IMR-90 (cell line): ENCODE results near the gene GSS. TPM values are rescaled to one million over a fixed set of nuclear protein-coding genes. Genes with fewer than 3 reads are reported as not detected.

ENCODE experiments used
- ATAC-seq: fragments of 200-7000 bp; cut with Tn5 transposase; 2 replicates; pipeline ENCODE4 v1.9.1; 2020; ENCODE audit warnings: low read depth, mild to moderate bottlenecking, moderate library complexity
- BruUV-seq: library from RNA; stranded (reverse); fragments of 400-500 nt; replicated peaks from 2 replicates; lab custom pipeline; 2021; lab: Mats Ljungman, UMichigan
- CTCF ChIA-PET: fragments of 300-600 bp; formaldehyde crosslinking; extraction: SDS; loops from one replicate; lab custom pipeline; 2021; ENCODE audit warnings: antibody characterized with exemption; lab: Yijun Ruan, JAX
- POLR2A ChIA-PET: fragments of 300-600 bp; sonication (Branson Sonifier 250); formaldehyde crosslinking; loops from one replicate; lab custom pipeline; 2022; ENCODE audit warnings: antibody characterized with exemption; ENCODE audit not compliant: unreplicated experiment; lab: Charles Lee
- DNase-seq: peaks from one replicate; pipeline ENCODE4 v3.0.0; 2013
- H2AFZ ChIP-seq: replicated peaks from 2 replicates; pipeline ENCODE3; 2013; ENCODE audit warnings: low read length, mild to moderate bottlenecking; ENCODE audit not compliant: poor library complexity
- H2AK5ac ChIP-seq: 2 replicates; pipeline ENCODE4 v1.6.1; 2013; ENCODE audit warnings: low read depth, low read length, inconsistent platforms
- H2AK9ac ChIP-seq: replicated peaks from 2 replicates; pipeline ENCODE3; 2013; ENCODE audit warnings: mild to moderate bottlenecking, low read depth, low read length, moderate library complexity; ENCODE audit not compliant: poor library complexity
- H2BK120ac ChIP-seq: 2 replicates; pipeline ENCODE4 v1.6.1; 2013; ENCODE audit warnings: low read depth, low read length, inconsistent platforms
- H2BK15ac ChIP-seq: 3 replicates; pipeline ENCODE4 v1.6.1; 2013; ENCODE audit warnings: low read depth, low read length, inconsistent platforms
- H2BK20ac ChIP-seq: 2 replicates; pipeline ENCODE4 v1.6.1; 2013; ENCODE audit warnings: low read depth, mild to moderate bottlenecking, inconsistent platforms, low read length, moderate library complexity
- H2BK5ac ChIP-seq: 2 replicates; pipeline ENCODE4 v1.6.1; 2013; ENCODE audit warnings: mild to moderate bottlenecking, low read depth, low read length, inconsistent platforms; ENCODE audit not compliant: poor library complexity, severe bottlenecking
- H3K14ac ChIP-seq: replicated peaks from 2 replicates; pipeline ENCODE4 v1.6.1; 2013; ENCODE audit warnings: low read depth, low read length, inconsistent platforms
- H3K18ac ChIP-seq: 2 replicates; pipeline ENCODE4 v1.6.1; 2013; ENCODE audit warnings: low read depth, low read length, control low read depth
- H3K23ac ChIP-seq: 2 replicates; pipeline ENCODE4 v1.6.1; 2013; ENCODE audit warnings: low read depth, low read length, inconsistent platforms
- H3K27ac ChIP-seq: 2 replicates; pipeline ENCODE4 v1.5.1; 2013; ENCODE audit warnings: mild to moderate bottlenecking, control low read depth, low read length; ENCODE audit not compliant: insufficient read depth
- H3K27me3 ChIP-seq: 2 replicates; pipeline ENCODE4 v1.6.1; 2013; ENCODE audit warnings: low read length; ENCODE audit not compliant: control insufficient read depth, insufficient read depth
- H3K36me3 ChIP-seq: 2 replicates; pipeline ENCODE4 v1.6.1; 2013; ENCODE audit warnings: low read length, mixed read lengths; ENCODE audit not compliant: control insufficient read depth, insufficient read depth
- H3K4ac ChIP-seq: 2 replicates; pipeline ENCODE4 v1.6.1; 2013; ENCODE audit warnings: low read depth, low read length, inconsistent platforms
- H3K4me1 ChIP-seq: 2 replicates; pipeline ENCODE4 v1.6.1; 2013; ENCODE audit warnings: low read length, mixed read lengths; ENCODE audit not compliant: control insufficient read depth, insufficient read depth
- H3K4me2 ChIP-seq: 2 replicates; pipeline ENCODE4 v1.6.1; 2013; ENCODE audit warnings: low read depth, mild to moderate bottlenecking, control low read depth, low read length, moderate library complexity
- H3K4me3 ChIP-seq: 2 replicates; pipeline ENCODE4 v1.5.1; 2013; ENCODE audit warnings: low read depth, mild to moderate bottlenecking, control low read depth, low read length, moderate library complexity; ENCODE audit not compliant: insufficient read depth
- H3K56ac ChIP-seq: 2 replicates; pipeline ENCODE4 v1.6.1; 2013; ENCODE audit warnings: low read length, inconsistent platforms; ENCODE audit not compliant: insufficient read depth; ENCODE audit errors: extremely low read depth
- H3K79me1 ChIP-seq, 2 experiments: 2 replicates each; pipeline ENCODE4 v1.6.1; 2013; ENCODE audit warnings: low read length in 2 of 2, inconsistent platforms in 1 of 2, low read depth in 1 of 2
- H3K9ac ChIP-seq: 2 replicates; pipeline ENCODE4 v1.6.1; 2013; ENCODE audit warnings: low read depth, low read length, control low read depth
- H3K9me1 ChIP-seq: 2 replicates; pipeline ENCODE4 v1.6.1; 2013; ENCODE audit warnings: low read length, inconsistent platforms; ENCODE audit not compliant: insufficient read depth
- H3K9me3 ChIP-seq: 2 replicates; pipeline ENCODE4 v1.6.1; 2013; ENCODE audit warnings: low read length; ENCODE audit not compliant: control insufficient read depth, insufficient read depth
- H4K20me1 ChIP-seq: 2 replicates; pipeline ENCODE4 v1.6.1; 2013; ENCODE audit warnings: low read length, inconsistent platforms; ENCODE audit not compliant: insufficient read depth
- H4K5ac ChIP-seq: 2 replicates; pipeline ENCODE4 v1.6.1; 2013; ENCODE audit warnings: mild to moderate bottlenecking, low read depth, low read length, control low read depth
- H4K8ac ChIP-seq, 2 experiments: 2 replicates each; pipeline ENCODE4 v1.6.1; 2013; ENCODE audit warnings: low read depth in 2 of 2, low read length in 2 of 2, control low read depth in 1 of 2, inconsistent platforms in 1 of 2
- H4K91ac ChIP-seq: 2 replicates; pipeline ENCODE4 v1.6.1; 2013; ENCODE audit warnings: low read depth, low read length, inconsistent platforms; ENCODE audit not compliant: insufficient read depth
- MAZ ChIP-seq: IDR thresholded peaks from 2 replicates; pipeline ENCODE4 v1.6.1; 2012; ENCODE audit warnings: low read depth, mild to moderate bottlenecking, low read length, improper control_type of control experiment, moderate library complexity, borderline replicate concordance
- RAD21 ChIP-seq: IDR thresholded peaks from 2 replicates; pipeline ENCODE4 v1.6.1; 2012; ENCODE audit warnings: low read length, improper control_type of control experiment
- SMC3 ChIP-seq: fragments of 150-350 bp; IDR thresholded peaks from 2 replicates; pipeline ENCODE4 v1.6.1; 2016; ENCODE audit warnings: low read depth, mild to moderate bottlenecking, antibody characterized with exemption, low read length, moderate library complexity
- WGBS, 2 experiments: methylation state at CpG; one replicate each; pipeline versions ENCODE4 v1.1.5 to v1.1.7; 2013; ENCODE audit warnings: missing lambda C conversion rate in 2 of 2; ENCODE audit not compliant: insufficient read length in 1 of 2; ENCODE audit errors: extremely low coverage in 2 of 2; 5-methylcytosine and 5-hydroxymethylcytosine counted together
- dilution Hi-C: fragments of 300-500 bp; cut with HindIII; formaldehyde crosslinking; loops from one replicate; pipeline ENCODE4 v1.14.3; 2018; ENCODE audit warnings: low sequenced_read_pairs; ENCODE audit not compliant: unreplicated experiment
- in situ Hi-C: fragments of 300-500 bp; cut with MboI; formaldehyde crosslinking; loops from 3 replicates; pipeline ENCODE4 v1.14.3; 2019; ENCODE audit warnings: low sequenced_read_pairs, inconsistent platforms, mixed read lengths
- intact Hi-C: fragments of 100-400 bp; cut with micrococcal nuclease; formaldehyde crosslinking; loops from 2 replicates; pipeline ENCODE4 v1.10.0; 2022
- polyA plus RNA-seq, 3 experiments: library from polyadenylated mRNA; depleted of rRNA; stranded (reverse); fragments of >200 nt; gene quantifications; 2 replicates each; pipeline ENCODE4 v1.2.3, GENCODE V29; 2012; ENCODE audit warnings: low replicate concordance in 1 of 3
- total RNA-seq: library from RNA; depleted of rRNA; stranded (reverse); fragments of >200 nt; gene quantifications from 2 replicates; pipeline ENCODE4 v1.2.3, GENCODE V29; 2012

The GSS gene
- total and polyA plus RNA-seq, 2 of the 4 experiments (the other 2 are of a cell fraction) = 73.7 to 90.0 TPM

DNA sequence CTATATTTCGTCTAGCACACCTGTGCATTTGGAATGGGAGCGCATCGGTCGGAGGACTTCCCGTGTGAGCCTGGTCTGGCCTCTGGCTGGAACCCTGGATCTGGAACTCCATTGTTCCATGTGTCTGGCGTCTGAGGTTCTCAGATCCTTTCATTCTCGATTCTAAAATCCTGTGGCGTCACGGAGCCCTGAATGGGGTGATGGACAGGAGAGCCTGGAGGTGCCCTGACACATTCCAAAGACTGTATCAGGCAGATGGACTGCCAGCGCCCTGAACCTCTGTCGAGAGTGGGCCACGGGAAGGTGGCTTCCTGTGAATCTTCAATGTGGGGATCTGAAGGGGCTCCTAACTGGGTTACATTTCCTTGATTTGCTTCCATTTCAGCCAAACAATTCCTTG, 20.7 kb upstream of the GSS start:
- WGBS, 2 experiments = 90% methylated on average over 5 of the region's 12 CpGs; no CpG with 5 or more reads in 1 of the 2 experiments
- Histone ChIP-seq H2BK120ac (no peak overlapping the region), H3K4ac (no peak overlapping the region), H3K9me1 (no peaks in the 10 kb centered on the region), H2BK15ac (no peak overlapping the region), H3K9me3 (no peaks in the 10 kb centered on the region), H3K27me3 (peaks cover 42% of the 10 kb centered on the region), H4K91ac (no peak overlapping the region), H2AK5ac (no peak overlapping the region), H3K4me1 (no peaks in the 10 kb centered on the region), H2AFZ (no peak overlapping the region), H3K27ac (no peak overlapping the region), H3K36me3 (no peaks in the 10 kb centered on the region), H2AK9ac (no peak overlapping the region), H3K56ac (no peak overlapping the region), H3K4me3 (no peak overlapping the region), H2BK5ac (no peak overlapping the region), H4K8ac (no peak overlapping the region), H3K23ac (no peak overlapping the region), H3K79me1 (no peaks in the 10 kb centered on the region), H4K20me1 (no peaks in the 10 kb centered on the region), H2BK20ac (no peak overlapping the region), H3K9ac (no peak overlapping the region), H3K4me2 (no peak overlapping the region), H3K18ac (no peak overlapping the region), H3K14ac (no peak overlapping the region), H4K5ac (no peak overlapping the region)
- DNase-seq (no peak), ATAC-seq (no peak)
- no peak for TF ChIP-seq SMC3
- TF ChIP-seq RAD21 = no peak
- no peak for TF ChIP-seq MAZ
- ChIA-PET CTCF (no interaction called here), POLR2A (no interaction called here)
- in situ Hi-C loops = no loop called here
- dilution Hi-C loops = no loop called here
- intact Hi-C loops = no loop called here
- BruUV-seq = no TSS peak
